NT2/D1 (cell line): ENCODE results near the gene PAX9.

ENCODE experiments used
- SUZ12 ChIP-seq: IDR thresholded peaks from 2 replicates; pipeline ENCODE4 v1.6.1; 2011; ENCODE audit not compliant: insufficient read length, insufficient read depth; ENCODE audit errors: extremely low read depth
- YY1 ChIP-seq: IDR thresholded peaks from 2 replicates; pipeline ENCODE4 v1.6.1; 2011; ENCODE audit not compliant: insufficient read length, insufficient read depth
- ZNF274 ChIP-seq: IDR thresholded peaks from 2 replicates; pipeline ENCODE4 v1.6.1; 2011; ENCODE audit warnings: mild to moderate bottlenecking, low read depth, low read length

- no peak for TF ChIP-seq YY1
- no peak for TF ChIP-seq ZNF274
- no peak for TF ChIP-seq SUZ12
These were observed 52.5 kb downstream of the PAX9 start for GRCh38 chr14:36713960-36714703.
